Bronchial epithelial cell (primary cell): ENCODE measurements around the gene PPT2. TPM values are rescaled to one million over a fixed set of nuclear protein-coding genes. Genes with fewer than 3 reads are reported as not detected.
A peak's percentile ranks its signal among the peaks of the same experiment; 100 is the strongest.

Experiments
- DNase-seq: peaks from one replicate; pipeline ENCODE4 v3.0.0-alpha.2; 2010; ENCODE audit warnings: low read depth
- FAIRE-seq: peaks from 2 replicates; lab custom pipeline; 2011; peaks lifted over from hg19 to GRCh38; lab: Jason Lieb, UNC
- H3K27me3 ChIP-seq: 2 replicates; pipeline ENCODE4 v1.5.1; 2011; ENCODE audit warnings: low read length; ENCODE audit not compliant: control insufficient read depth, insufficient read depth
- H3K36me3 ChIP-seq: 2 replicates; pipeline ENCODE4 v1.5.1; 2011; ENCODE audit warnings: low read length; ENCODE audit not compliant: control insufficient read depth, insufficient read depth
- H3K4me3 ChIP-seq: 2 replicates; pipeline ENCODE4 v1.5.1; 2011; ENCODE audit warnings: mild to moderate bottlenecking, low read depth, low read length, control low read depth
- CTCF ChIP-seq: IDR thresholded peaks from 2 replicates; pipeline ENCODE4 v1.5.1; 2011; ENCODE audit warnings: mild to moderate bottlenecking, moderate library complexity, low read length, control low read depth, inconsistent platforms; ENCODE audit not compliant: insufficient read depth, severe bottlenecking
- total RNA-seq: library from RNA; depleted of rRNA; stranded (reverse); fragments of >200 nt; gene quantifications from 2 replicates; pipeline ENCODE4 v1.2.1, GENCODE V29; 2014

The PPT2 gene
- total RNA-seq, 1 donor from 2014 or later, result 5.8 TPM

DNA sequence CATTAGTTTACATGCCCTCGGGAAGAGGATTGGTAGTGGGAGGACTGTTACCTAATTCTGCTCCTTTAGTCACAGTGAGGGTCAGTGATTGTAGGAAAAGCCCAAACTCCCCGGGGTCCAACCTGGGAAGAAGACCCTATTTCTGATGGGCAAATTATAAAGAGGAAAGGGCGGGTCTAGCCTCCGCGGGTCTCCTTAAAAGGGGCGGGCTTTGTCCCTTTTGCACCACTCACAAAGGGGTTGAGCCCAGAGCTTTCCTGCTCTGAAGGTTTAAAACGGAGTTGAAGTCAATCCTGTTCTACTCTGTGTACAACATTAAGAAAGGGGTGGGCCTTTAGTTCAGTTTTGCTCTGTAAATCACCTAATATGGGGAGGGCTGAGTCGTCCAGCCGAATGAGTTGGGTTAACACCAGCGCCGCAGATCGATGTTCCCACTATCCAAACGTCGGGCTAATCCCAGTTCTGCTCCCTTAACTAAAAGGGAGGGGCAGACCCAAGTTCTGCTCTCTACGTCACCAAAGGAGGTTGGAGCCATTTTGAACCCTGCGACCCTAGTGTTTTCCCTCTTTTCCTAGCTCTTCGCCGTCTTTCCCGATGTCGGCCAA is 23.3 kb downstream of the PPT2 start:
- Histone ChIP-seq H3K36me3 (peaks cover 7% of the 10 kb centered on the region), H3K4me3 (peak overlapping the region; percentile 73), H3K27me3 (no peaks in the 10 kb centered on the region)
- no peak for FAIRE-seq
- no peak for TF ChIP-seq CTCF
- no peak for DNase-seq

- Histone ChIP-seq H3K27me3 (no peaks in the 10 kb centered on the region), H3K4me3 (peak within 1 kb of the TSS; percentile 73), H3K36me3 (peaks cover 10% of the 10 kb centered on the region)
- DNase-seq, result peak; percentile 100
- TF ChIP-seq CTCF, result no peak
- FAIRE-seq, result peak; percentile 95
These were observed 24.0 kb downstream of the PPT2 start, which contains the start of gene RNF5 for GRCh38 chr6:32177788-32178546. TSS of gene RNF5 (plus strand) at chr6:32178405. CDS start at chr6:32178512, 107 bp downstream.

- TF ChIP-seq CTCF, result no peak
- Histone ChIP-seq H3K27me3 (no peaks in the 10 kb centered on the region), H3K4me3 (peak overlapping the region; percentile 73), H3K36me3 (peaks cover 14% of the 10 kb centered on the region)
- peak; percentile 19 for DNase-seq
- no peak for FAIRE-seq
These were observed 24.9 kb downstream of the PPT2 start for GRCh38 chr6:32178547-32179440.

- TF ChIP-seq CTCF, result no peak
- DNase-seq (no peak), FAIRE-seq (no peak)
- no peaks in the 10 kb centered on the region for H3K27me3 ChIP-seq
- H3K4me3 ChIP-seq, result no peak overlapping the region
- peaks cover 14% of the 10 kb centered on the region for H3K36me3 ChIP-seq
These were observed 25.9 kb downstream of the PPT2 start for GRCh38 chr6:32179766-32180405.

DNA sequence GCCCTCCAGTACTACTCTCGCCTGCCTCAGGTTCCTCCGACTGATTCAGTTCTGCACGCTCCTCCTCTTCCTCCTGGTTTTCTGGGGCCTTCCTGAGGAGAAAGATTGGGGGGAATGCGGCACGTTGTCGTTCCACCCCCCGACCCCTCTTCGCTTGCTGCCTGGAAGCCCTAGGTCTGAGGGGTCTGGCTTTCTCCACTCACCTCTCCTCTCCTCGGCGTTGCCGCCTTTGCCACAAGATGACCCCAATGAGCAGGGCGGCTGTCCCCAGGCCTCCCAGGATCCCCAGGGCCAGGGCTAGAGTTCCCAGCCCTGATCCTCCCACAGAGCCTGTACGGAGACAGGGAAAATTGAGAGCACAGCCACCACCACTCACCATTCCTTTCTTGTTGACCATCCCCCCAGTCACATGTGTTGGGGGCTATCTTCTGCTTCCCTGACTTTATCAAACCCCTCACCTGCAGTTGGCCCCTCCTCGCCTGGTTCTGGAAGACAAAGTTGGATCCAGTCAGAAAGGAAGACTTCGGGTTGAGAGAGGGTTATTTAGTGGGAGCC is 27.3 kb downstream of the PPT2 start:
- no peak for FAIRE-seq

More for the DNA sequence above, 27.3 kb downstream of the PPT2 start:
- H3K27me3 ChIP-seq, result no peaks in the 10 kb centered on the region
- DNase-seq, result no peak
- H3K4me3 ChIP-seq, result no peak overlapping the region
- no peak for TF ChIP-seq CTCF
- peaks cover 14% of the 10 kb centered on the region for H3K36me3 ChIP-seq
